ENCODE measurements around the gene NINJ2. TPM values are rescaled to one million over a fixed set of nuclear protein-coding genes. Genes with fewer than 3 reads are reported as not detected.

Gene NINJ2
- polyA plus RNA-seq, 1 donor from 2014 or later = not detected

- no peak overlapping the region for H3K9ac ChIP-seq (ENCODE audit: low read length)
- no peak overlapping the region for H2AFZ ChIP-seq (ENCODE audit: low read depth, low read length)
- H3K9me2 ChIP-seq (ENCODE audit: insufficient read depth, low read length) = no peaks in the 10 kb centered on the region
- H3K36me3 ChIP-seq (ENCODE audit: insufficient read depth, low read length) = no peaks in the 10 kb centered on the region
- no peaks in the 10 kb centered on the region for H3F3A ChIP-seq (ENCODE audit: insufficient read depth, low read length, poor library complexity, severe bottlenecking)
- H3K9me3 ChIP-seq (ENCODE audit: low read length) = no peaks in the 10 kb centered on the region
- H4K20me1 ChIP-seq (ENCODE audit: insufficient read depth) = no peaks in the 10 kb centered on the region
- TF ChIP-seq RAD21 (conservative IDR thresholded peaks at IDR 0.05) (no peak), SMC3 (conservative IDR thresholded peaks at IDR 0.05; ENCODE audit: poor library complexity) (no peak), EZH2 (IDR thresholded peaks at IDR 0.05; ENCODE audit: borderline replicate concordance, insufficient read depth, low read length, poor library complexity, severe bottlenecking) (no peak), EP300 (conservative IDR thresholded peaks at IDR 0.05; ENCODE audit: poor library complexity, severe bottlenecking) (no peak), TAF1 (IDR thresholded peaks at IDR 0.05; ENCODE audit: low read depth) (no peak), POLR2AphosphoS5 (IDR thresholded peaks at IDR 0.05) (no peak), REST (IDR thresholded peaks at IDR 0.05; ENCODE audit: borderline replicate concordance) (no peak), MXI1 (conservative IDR thresholded peaks at IDR 0.05; ENCODE audit: poor library complexity, severe bottlenecking) (no peak)
- TF ChIP-seq, protein P1, sequence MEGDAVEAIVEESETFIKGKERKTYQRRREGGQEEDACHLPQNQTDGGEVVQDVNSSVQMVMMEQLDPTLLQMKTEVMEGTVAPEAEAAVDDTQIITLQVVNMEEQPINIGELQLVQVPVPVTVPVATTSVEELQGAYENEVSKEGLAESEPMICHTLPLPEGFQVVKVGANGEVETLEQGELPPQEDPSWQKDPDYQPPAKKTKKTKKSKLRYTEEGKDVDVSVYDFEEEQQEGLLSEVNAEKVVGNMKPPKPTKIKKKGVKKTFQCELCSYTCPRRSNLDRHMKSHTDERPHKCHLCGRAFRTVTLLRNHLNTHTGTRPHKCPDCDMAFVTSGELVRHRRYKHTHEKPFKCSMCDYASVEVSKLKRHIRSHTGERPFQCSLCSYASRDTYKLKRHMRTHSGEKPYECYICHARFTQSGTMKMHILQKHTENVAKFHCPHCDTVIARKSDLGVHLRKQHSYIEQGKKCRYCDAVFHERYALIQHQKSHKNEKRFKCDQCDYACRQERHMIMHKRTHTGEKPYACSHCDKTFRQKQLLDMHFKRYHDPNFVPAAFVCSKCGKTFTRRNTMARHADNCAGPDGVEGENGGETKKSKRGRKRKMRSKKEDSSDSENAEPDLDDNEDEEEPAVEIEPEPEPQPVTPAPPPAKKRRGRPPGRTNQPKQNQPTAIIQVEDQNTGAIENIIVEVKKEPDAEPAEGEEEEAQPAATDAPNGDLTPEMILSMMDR (IDR thresholded peaks at IDR 0.05; ENCODE audit: poor library complexity, severe bottlenecking) = no peak
- no peaks in the 10 kb centered on the region for H3K79me2 ChIP-seq (replicated peaks; ENCODE audit: insufficient read depth, low read length)
- H3K27ac ChIP-seq (ENCODE audit: low read length) = no peak overlapping the region
- H3K4me3 ChIP-seq (ENCODE audit: low read length) = no peak overlapping the region
- no peak overlapping the region for H3K4me2 ChIP-seq (ENCODE audit: low read length)
- peaks cover 8% of the 10 kb centered on the region for H3K27me3 ChIP-seq (ENCODE audit: insufficient read depth, low read depth, low read length)
Measured at GRCh38 chr12:645563-646071, 17.6 kb downstream of the NINJ2 start.

DNA sequence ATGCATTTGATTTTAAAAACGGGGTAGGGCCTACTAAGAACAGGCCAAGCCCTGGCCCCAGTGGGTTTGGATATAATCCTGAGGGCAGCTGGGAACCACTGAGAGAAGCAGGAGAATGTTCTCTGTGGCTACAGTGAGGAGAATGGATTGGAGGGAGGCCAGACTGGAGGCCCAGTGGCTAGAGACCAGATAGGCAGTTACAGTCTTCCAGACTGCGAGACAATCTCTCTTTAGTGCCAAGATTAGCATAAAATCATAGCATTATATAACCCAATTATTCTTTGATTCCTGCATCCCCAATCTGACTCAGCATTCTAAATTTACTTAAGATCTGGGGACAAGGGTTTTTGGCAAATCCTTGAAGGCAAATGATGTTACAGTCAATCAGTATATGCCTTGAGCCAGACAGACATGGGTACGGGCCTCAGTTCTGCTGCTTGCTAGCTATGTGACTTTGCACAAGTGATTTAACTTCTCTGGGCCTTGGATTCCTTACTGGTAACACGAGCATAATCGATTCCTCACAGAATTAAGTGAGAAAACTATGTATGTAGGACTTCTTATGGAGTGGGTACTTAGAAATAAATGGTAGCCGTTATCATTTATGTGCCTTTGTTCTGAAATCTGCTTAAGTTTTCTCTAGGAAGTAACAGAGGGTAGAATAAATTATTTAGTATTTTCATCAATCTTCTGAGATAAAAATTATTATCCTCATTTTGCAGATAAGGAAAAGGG, 18.3 kb downstream of the NINJ2 start:
- Histone ChIP-seq H3K36me3 (ENCODE audit: insufficient read depth, low read length) (no peaks in the 10 kb centered on the region), H3K9ac (ENCODE audit: low read length) (no peak overlapping the region), H3K27ac (ENCODE audit: low read length) (no peak overlapping the region)

More for the DNA sequence above, 18.3 kb downstream of the NINJ2 start:
- Histone ChIP-seq H3K9me2 (ENCODE audit: insufficient read depth, low read length) (no peaks in the 10 kb centered on the region), H3K27me3 (ENCODE audit: insufficient read depth, low read depth, low read length) (peaks cover 8% of the 10 kb centered on the region), H3K79me2 (replicated peaks; ENCODE audit: insufficient read depth, low read length) (no peaks in the 10 kb centered on the region), H3F3A (ENCODE audit: insufficient read depth, low read length, poor library complexity, severe bottlenecking) (no peaks in the 10 kb centered on the region), H3K4me3 (ENCODE audit: low read length) (no peak overlapping the region), H3K9me3 (ENCODE audit: low read length) (no peaks in the 10 kb centered on the region), H4K20me1 (ENCODE audit: insufficient read depth) (no peaks in the 10 kb centered on the region), H2AFZ (ENCODE audit: low read depth, low read length) (no peak overlapping the region), H3K4me2 (ENCODE audit: low read length) (no peak overlapping the region)
- no peak for TF ChIP-seq EZH2 (IDR thresholded peaks at IDR 0.05; ENCODE audit: borderline replicate concordance, insufficient read depth, low read length, poor library complexity, severe bottlenecking)
